GM18520 (cell line): ENCODE measurements around the gene GPR37L1.
"Not testable (repeated sequence)": the region's sequence is repeated elsewhere in the genome, so short reads cannot be mapped to it uniquely, and the experiment has no call there.

Source experiments
- ATAC-seq: cut with Tn5 transposase; IDR thresholded peaks from one replicate; pipeline ENCODE4 v1.9.1; 2021; ENCODE audit not compliant: unreplicated experiment

Gene GPR37L1

GRCh38 chr1:202167054-202167453 lies 44.3 kb downstream of the GPR37L1 start:
- not testable (repeated sequence) for ATAC-seq

- ATAC-seq, result no peak
These were observed 45.1 kb downstream of the GPR37L1 start for GRCh38 chr1:202167708-202168415.

DNA sequence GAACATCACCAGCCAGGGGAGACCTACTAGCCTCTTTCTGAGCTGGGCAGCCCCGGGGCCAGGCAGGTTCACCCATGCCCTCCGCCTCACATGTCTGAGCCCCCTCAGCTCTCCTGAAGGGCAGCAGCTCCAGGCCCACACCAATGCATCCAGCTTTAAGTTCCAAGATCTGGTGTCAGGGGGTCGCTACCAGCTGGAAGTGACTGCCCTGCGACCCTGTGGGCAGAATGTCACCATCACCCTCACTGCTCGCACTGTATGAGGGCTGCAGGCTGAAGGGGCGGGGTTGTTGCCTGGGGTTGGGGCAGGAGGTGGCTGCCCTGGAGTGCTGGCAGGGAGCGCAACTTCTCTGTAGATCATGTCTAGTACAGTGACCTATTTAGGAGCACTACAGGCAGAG lies 46.1 kb downstream of the GPR37L1 start:
- ATAC-seq, result no peak

- ATAC-seq, result no peak
These were observed 48.0 kb downstream of the GPR37L1 start for GRCh38 chr1:202170726-202171125.

DNA sequence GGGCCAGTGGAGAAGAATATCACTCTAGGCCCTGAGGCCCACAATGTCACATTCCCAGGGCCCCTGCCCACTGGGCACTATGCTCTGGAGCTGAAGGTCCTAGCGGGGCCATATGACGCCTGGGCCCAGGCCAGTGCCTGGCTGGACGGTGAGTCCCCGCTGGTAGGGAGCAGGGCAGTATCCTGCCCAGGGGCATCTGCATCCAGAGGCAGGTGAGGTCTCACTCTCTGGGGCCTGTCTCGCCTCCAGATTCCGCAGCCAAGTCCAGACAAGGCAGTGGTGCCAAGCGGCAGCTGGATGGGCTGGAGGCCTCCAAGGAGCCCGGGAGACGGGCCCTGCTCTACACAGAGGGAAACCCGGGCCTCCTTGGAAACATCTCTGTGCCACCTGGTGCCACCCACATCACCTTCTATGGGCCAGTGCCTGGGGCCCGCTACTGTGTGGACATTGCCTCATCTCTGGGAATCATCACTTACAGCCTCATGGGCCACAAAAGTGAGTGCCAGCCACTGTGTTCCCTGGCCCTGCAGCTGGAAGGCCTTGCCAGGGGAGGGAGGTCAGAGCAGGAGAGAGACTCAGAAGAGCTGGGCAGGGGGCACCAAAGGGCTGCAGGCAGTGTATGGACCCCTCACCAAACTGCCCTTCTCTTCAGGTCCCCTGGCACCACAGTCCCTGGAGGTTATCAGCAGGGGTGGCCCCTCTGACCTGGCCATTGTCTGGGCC lies 48.7 kb downstream of the GPR37L1 start:
- no peak for ATAC-seq

DNA sequence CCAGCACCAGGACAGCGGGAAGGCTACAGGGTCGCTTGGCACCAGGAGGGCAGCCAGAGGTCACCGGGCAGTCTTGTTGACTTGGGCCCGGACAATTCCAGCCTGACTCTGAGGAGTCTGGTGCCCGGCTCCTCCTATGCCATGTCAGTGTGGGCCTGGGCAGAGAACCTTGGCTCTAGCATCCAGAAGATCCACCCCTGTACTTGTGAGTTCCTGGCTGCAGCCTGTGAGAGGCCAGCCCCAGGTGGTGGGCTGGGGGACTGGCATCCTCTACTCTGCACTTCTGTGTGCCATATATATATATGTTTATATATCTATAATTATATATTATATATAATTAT lies 49.3 kb downstream of the GPR37L1 start:
- ATAC-seq, result no peak

- no peak for ATAC-seq
These were observed 51.3 kb downstream of the GPR37L1 start for GRCh38 chr1:202173993-202174392.

DNA sequence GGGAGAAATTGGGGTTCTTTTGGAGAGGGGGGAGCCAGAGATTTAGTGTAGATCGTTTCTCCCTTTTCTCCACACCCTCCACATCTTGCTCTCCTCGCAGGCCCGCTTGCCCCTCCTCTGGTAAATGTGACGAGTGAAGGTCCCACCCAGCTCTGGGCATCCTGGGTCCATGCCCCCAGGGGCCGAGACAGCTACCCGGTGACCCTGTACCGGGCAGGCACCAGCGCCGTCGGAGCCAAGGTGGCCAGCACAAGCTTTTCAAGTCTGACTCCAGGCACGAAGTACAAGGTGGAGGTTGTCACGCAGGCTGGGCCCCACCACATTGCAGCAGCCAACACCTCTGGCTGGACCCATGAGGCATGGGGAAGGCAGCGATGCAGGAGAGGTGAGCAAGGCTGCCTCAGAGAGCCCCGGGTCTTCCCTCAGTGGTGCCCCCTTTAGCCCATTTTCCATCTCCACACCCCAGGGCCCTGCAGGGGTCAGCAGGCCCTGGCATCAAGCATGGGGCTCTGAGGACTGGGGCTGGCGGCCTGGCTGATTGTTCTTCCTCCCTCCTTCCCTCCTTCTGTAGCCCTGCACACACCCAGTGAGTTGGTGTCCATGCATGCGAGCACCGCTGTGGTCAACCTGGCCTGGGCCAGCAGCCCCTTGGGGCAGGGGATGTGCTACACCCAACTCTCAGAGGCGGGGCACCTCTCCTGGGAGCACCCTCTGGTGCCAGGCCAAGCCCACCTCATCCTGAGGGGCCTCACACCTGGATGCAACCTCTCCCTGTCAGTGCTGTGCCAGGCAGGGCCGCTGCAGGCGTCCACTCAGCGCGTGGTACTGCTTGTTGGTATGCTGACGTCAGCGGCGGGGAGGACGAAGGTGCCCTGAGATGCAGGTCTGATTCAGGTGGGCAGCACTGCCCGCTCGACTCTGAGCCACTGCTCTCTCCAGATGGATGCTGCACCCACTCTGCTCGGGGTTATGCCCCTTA lies 54.5 kb downstream of the GPR37L1 start:
- ATAC-seq, result no peak

DNA sequence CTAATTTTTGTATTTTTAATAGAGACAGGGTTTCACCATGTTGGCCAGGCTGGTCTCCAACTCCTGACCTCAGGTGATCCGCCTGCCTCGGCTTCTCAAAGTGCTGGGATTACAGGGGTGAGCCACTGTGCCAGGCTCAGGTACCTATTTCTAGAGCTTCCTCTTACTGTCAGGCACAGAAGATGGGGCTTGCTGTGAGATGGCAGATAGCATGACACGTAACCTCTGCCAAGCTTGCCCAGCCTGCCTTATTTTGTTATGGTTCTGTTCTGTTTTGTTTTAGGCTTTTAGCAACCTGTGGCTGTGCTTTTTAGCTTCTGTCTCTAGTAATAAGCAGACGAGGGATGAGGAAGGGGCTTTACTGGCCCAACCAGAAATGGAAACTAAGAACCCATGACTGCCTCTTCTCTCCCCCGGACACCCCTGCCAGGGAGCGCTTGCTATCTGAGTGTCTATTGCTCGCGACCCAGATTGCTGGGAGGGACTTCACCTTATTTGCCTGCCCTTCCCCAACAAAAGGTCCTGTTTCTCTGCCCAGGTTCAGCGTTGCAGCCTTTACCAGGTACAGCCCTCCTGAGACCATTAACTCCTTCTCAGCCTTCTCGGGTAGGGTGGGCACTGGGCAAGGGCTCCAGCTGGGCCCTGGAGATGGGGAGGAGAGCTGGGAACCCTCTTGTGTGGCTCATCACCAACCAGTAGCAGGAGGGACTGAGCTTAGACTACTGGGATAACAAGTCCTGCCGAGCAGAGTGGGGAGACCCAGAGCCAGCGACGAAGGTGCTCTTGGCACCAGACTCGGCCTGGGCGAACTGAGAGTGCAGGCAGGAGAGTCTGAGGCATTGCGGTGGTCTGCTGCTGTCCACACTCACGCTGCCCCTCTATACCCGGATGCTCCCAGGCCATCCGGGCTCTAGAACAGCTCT lies 57.4 kb downstream of the GPR37L1 start:
- ATAC-seq, result no peak

GRCh38 chr1:202180751-202181139 lies 58.0 kb downstream of the GPR37L1 start:
- not testable (repeated sequence) for ATAC-seq

GRCh38 chr1:202181586-202181985 lies 58.9 kb downstream of the GPR37L1 start:
- no peak for ATAC-seq

DNA sequence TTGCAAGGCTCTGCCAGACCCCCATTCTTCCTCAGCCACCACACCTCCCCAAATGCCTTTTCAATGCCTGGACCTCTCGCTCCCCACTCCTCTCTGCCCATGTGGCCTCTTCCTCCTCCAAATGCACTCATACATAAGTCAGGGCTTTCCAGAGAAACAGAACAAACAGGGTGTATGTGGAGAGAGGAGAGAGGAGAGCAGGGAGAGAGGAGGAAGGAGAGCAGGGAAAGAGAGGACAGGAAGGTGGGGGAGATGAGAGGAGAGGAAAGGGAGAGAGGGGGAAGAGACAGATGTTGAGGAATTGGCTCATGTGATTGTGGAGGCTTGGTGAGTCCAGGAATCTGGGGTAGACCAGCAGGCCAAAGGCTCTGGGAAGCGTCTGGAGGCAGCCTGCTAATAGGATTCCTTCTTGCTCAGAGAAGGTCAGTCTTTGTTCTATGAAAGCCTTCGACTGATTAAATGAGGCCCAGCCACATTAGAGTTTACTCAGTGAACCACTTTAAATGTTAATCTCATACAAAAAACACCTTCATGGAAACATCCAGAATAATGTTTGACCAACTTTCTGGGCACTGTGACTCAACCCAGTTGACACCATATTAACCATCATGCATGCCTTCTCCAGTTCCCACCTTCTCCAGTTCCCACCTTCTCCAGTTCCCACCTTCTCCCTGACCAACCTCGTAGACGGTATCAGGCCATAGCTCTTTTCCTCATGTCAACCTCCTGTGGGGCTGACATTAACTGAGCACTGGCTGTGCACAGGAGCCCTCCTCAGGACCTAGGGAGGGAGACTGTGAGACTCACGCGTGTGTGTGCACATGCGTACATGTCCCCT lies 59.5 kb downstream of the GPR37L1 start:
- ATAC-seq, result no peak
